ENCODE results near the gene NFKBIA.
"Not testable (repeated sequence)": the region's sequence is repeated elsewhere in the genome, so short reads cannot be mapped to it uniquely, and the experiment has no call there.

The NFKBIA gene

DNA sequence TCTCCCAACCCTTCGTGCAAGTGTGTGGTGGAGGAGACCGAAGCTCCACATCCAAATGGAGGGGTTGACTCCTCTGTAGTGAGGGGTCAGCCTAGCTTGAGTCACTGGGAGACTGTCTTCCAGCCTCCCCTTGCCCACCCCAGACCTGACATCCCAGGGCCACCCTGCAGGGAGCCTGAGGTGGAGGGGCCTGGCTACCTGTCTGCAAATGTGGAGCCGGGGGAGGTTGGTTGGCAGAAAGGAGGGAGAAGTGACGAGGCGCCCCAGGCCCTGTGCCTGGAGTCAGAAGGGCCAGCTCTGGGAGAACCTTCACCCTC is 37.5 kb downstream of the NFKBIA start:
- Histone ChIP-seq H3K27ac (ENCODE audit: low read length) (no peak overlapping the region), H3K36me3 (ENCODE audit: control insufficient read depth, insufficient read depth, low read length) (no peaks in the 10 kb centered on the region), H3K4me3 (ENCODE audit: low read length) (no peak overlapping the region), H3K27me3 (ENCODE audit: control insufficient read depth, insufficient read depth, low read length) (no peaks in the 10 kb centered on the region), H3K9me3 (ENCODE audit: control insufficient read depth, insufficient read depth, low read length) (no peaks in the 10 kb centered on the region), H3K4me1 (ENCODE audit: control insufficient read depth, insufficient read depth, low read length) (peaks cover 5% of the 10 kb centered on the region; the same call in 1 of the 2 replicates)
- no CpG with 5 or more reads among the region's 5 CpGs for WGBS (ENCODE audit: insufficient coverage, insufficient read length)
- DNase-seq (ENCODE audit: low read depth, low spot score) = no peak

DNA sequence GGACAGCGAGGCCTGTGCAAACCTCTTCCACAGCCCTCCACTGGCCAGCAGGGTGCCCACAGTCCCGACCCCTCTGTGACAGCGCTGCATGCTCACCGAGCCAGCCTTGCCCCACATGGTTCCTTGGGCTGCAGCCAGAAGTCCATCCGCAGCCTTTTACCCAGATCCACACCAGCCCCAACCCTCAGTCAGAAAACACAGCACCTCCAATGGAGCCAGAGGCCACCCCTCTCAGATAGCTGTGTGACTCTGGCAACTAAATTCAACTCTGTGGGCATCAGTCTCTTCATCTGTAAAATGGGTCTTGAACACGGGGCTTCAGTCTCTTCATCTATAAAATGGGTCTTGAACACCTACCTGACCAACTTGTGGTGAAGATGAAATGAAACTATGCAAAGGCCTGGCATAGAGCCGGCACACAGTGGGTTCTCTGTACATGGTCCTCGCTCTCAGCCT is 38.0 kb downstream of the NFKBIA start:
- DNase-seq (ENCODE audit: low read depth, low spot score) = no peak
- Histone ChIP-seq H3K27me3 (ENCODE audit: control insufficient read depth, insufficient read depth, low read length) (no peaks in the 10 kb centered on the region), H3K27ac (ENCODE audit: low read length) (no peak overlapping the region), H3K36me3 (ENCODE audit: control insufficient read depth, insufficient read depth, low read length) (no peaks in the 10 kb centered on the region), H3K4me3 (ENCODE audit: low read length) (no peak overlapping the region), H3K9me3 (ENCODE audit: control insufficient read depth, insufficient read depth, low read length) (no peaks in the 10 kb centered on the region), H3K4me1 (ENCODE audit: control insufficient read depth, insufficient read depth, low read length) (peaks cover 5% of the 10 kb centered on the region; the same call in 1 of the 2 replicates)
- WGBS (ENCODE audit: insufficient coverage, insufficient read length) = no CpG with 5 or more reads among the region's 8 CpGs

DNA sequence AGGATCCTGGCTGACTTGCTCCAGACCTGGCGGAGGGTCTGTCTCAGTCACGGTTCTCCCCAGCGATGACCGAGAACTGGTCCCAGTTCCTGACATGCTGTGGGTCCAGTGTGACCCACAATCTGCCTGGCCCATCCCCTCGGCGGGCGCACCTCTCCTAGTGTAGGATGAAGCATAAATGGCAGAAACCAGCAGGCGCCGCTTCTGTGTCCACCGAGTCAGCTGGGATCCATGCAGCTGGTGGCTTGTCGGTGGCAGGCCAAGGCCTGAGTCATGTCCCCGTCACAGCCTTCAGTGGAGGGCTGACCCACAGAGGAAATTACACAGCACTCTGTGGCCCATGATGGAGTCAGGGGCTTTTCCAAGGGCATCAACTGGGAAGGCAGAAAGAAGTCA is 38.5 kb downstream of the NFKBIA start:
- no peak for DNase-seq (ENCODE audit: low read depth, low spot score)
- peaks cover 5% of the 10 kb centered on the region; the same call in 1 of the 2 replicates for H3K4me1 ChIP-seq (ENCODE audit: control insufficient read depth, insufficient read depth, low read length)
- H3K4me3 ChIP-seq (ENCODE audit: low read length) = no peak overlapping the region
- H3K27ac ChIP-seq (ENCODE audit: low read length) = no peak overlapping the region
- H3K27me3 ChIP-seq (ENCODE audit: control insufficient read depth, insufficient read depth, low read length) = no peaks in the 10 kb centered on the region
- WGBS (ENCODE audit: insufficient coverage, insufficient read length) = no CpG with 5 or more reads among the region's 12 CpGs
- H3K9me3 ChIP-seq (ENCODE audit: control insufficient read depth, insufficient read depth, low read length) = no peaks in the 10 kb centered on the region
- H3K36me3 ChIP-seq (ENCODE audit: control insufficient read depth, insufficient read depth, low read length) = no peaks in the 10 kb centered on the region

DNA sequence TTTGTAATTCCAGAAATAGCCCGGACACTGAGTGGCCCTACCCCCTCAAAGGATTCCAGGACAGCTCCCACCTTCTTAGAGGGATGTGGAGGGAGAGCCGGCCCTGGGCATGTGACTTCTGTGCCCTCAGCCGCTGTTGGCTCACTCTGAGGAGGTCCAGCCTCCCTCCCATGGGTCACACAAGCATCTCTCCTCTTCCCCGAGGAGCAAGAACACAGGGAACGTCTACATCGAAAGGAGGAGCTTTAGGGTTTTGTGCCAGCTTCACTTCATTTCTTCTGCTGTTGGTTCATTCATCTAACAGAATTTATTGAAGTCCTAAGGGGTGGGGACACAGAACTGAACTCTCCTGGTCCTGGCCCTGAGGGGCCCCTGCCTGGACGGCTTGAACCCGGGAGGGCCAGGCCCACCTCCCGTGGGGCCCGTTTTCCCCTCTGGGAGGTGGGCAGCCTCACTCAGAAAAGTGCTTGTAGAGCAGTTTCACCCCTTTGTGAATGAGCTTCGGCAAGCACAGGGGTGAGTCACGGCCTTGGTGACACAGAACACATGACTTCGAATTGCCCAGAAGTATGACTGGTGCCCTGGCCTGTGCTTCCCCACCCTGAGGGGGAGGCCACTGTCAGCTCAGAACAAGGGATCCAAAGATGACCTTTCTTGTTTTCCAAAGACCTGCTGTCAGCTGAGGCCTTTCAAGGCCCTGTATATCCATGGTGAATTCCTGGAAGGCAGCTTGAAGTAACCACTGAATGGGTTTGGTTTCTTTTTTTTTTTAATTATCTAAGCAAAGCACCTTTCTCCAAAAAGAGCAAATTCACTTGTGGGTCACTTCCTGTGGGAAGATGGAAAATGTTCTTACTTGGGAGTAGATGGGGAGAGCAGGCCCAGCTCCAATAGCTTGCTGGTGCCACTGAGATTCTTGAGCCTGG is 39.2 kb downstream of the NFKBIA start:
- Histone ChIP-seq H3K4me3 (ENCODE audit: low read length) (no peak overlapping the region), H3K4me1 (ENCODE audit: control insufficient read depth, insufficient read depth, low read length) (peaks cover 5% of the 10 kb centered on the region; the same call in 1 of the 2 replicates), H3K36me3 (ENCODE audit: control insufficient read depth, insufficient read depth, low read length) (no peaks in the 10 kb centered on the region), H3K27ac (ENCODE audit: low read length) (no peak overlapping the region), H3K27me3 (ENCODE audit: control insufficient read depth, insufficient read depth, low read length) (no peaks in the 10 kb centered on the region), H3K9me3 (ENCODE audit: control insufficient read depth, insufficient read depth, low read length) (no peaks in the 10 kb centered on the region)
- DNase-seq (ENCODE audit: low read depth, low spot score) = no peak
- no CpG with 5 or more reads among the region's 13 CpGs for WGBS (ENCODE audit: insufficient coverage, insufficient read length)

DNA sequence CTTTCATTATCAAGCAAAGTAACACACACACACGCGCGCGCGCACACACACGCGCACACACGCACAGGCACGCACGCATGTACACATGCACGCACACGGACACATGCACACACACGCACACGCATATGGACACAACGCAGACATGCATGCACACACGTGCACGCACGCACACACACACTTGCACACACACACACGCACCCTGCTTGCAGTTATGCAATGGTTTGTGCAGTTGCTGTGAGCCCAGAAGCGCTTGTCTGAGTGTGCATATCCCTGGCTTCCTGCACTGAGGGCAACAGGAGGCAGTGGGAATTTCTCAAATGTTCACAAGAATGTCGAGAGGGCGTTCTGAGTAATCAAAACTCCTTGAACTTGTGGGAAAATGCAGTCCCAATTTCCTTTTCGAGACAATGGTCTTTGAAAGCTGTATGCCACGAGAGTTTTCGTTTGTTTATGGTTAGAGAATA is 41.6 kb downstream of the NFKBIA start:
- H3K27ac ChIP-seq (ENCODE audit: low read length) = no peak overlapping the region
- H3K9me3 ChIP-seq (ENCODE audit: control insufficient read depth, insufficient read depth, low read length) = no peaks in the 10 kb centered on the region
- no peaks in the 10 kb centered on the region for H3K36me3 ChIP-seq (ENCODE audit: control insufficient read depth, insufficient read depth, low read length)
- no peak overlapping the region for H3K4me3 ChIP-seq (ENCODE audit: low read length)
- no CpG with 5 or more reads among the region's 25 CpGs for WGBS (ENCODE audit: insufficient coverage, insufficient read length)
- no peak for DNase-seq (ENCODE audit: low read depth, low spot score)
- H3K27me3 ChIP-seq (ENCODE audit: control insufficient read depth, insufficient read depth, low read length) = no peaks in the 10 kb centered on the region
- H3K4me1 ChIP-seq (ENCODE audit: control insufficient read depth, insufficient read depth, low read length) = peaks cover 5% of the 10 kb centered on the region; the same call in 1 of the 2 replicates

DNA sequence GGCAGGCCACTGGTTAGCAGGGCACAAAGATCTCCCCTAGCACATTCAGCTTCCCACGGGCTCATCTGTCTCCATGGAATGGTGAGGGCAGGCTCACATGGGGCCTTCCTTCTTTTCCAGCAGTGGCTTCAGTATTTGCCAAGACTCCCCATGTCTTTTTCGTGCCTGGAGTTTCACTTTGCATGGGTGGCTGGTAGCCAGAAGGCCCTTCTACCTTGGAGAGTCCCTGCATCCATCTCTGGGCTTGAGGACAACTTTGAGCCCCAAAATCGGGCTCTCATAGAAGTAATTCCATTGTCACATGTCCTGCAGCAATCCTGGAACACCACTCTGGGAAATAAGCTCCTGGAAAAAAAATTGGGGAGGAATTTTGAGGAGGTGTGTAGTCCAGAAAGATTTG is 42.1 kb downstream of the NFKBIA start:
- Histone ChIP-seq H3K4me1 (ENCODE audit: control insufficient read depth, insufficient read depth, low read length) (peaks cover 3% of the 10 kb centered on the region; the same call in 1 of the 2 replicates), H3K9me3 (ENCODE audit: control insufficient read depth, insufficient read depth, low read length) (no peaks in the 10 kb centered on the region), H3K27me3 (ENCODE audit: control insufficient read depth, insufficient read depth, low read length) (no peaks in the 10 kb centered on the region), H3K36me3 (ENCODE audit: control insufficient read depth, insufficient read depth, low read length) (no peaks in the 10 kb centered on the region), H3K27ac (ENCODE audit: low read length) (no peak overlapping the region), H3K4me3 (ENCODE audit: low read length) (no peak overlapping the region)
- DNase-seq (ENCODE audit: low read depth, low spot score) = no peak
- WGBS (ENCODE audit: insufficient coverage, insufficient read length) = no CpG with 5 or more reads among the region's 3 CpGs

DNA sequence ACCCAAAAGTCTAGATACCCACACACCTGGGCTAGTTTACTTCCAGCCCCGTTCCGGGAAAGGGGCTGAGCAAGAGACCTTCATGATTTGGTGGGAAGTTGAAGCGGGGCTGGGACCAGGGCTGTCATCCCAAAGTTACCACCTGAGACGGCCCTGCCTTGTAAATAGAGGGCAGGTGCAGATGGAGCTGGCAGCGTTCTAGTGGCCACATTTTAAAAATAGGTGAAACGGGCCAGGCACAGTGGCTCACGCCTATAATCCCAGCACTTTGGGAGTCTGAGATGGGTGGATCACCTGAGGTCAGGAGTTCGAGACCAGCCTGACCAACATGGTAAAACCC is 43.4 kb downstream of the NFKBIA start:
- no peak overlapping the region for H3K27ac ChIP-seq (ENCODE audit: low read length)
- H3K4me1 ChIP-seq (ENCODE audit: control insufficient read depth, insufficient read depth, low read length) = no peaks in the 10 kb centered on the region
- DNase-seq (ENCODE audit: low read depth, low spot score) = no peak
- H3K4me3 ChIP-seq (ENCODE audit: low read length) = no peak overlapping the region
- H3K27me3 ChIP-seq (ENCODE audit: control insufficient read depth, insufficient read depth, low read length) = no peaks in the 10 kb centered on the region
- no peaks in the 10 kb centered on the region for H3K36me3 ChIP-seq (ENCODE audit: control insufficient read depth, insufficient read depth, low read length)
- H3K9me3 ChIP-seq (ENCODE audit: control insufficient read depth, insufficient read depth, low read length) = no peaks in the 10 kb centered on the region
- WGBS (ENCODE audit: insufficient coverage, insufficient read length) = no CpG with 5 or more reads among the region's 8 CpGs

DNA sequence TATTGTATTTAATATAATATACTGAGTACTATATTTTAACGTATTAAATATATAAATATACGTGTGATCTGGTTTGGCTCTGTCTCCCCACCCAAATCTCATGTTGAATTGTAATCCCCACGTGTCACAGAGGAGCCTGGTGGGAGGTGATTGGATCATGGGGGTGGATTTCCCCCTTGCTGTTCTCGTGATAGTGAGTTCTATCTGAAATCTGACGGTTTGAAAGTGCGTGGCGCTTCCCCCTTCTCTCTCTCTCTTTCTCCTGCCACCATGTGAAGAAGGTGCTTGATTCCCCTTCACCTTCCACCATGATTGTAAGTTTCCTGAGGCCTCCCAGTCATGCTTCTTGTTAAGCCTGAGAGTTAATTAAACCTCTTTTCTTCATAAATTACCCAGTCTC is 44.9 kb downstream of the NFKBIA start:
- H3K36me3 ChIP-seq (ENCODE audit: control insufficient read depth, insufficient read depth, low read length); H3K4me3 ChIP-seq (ENCODE audit: low read length); H3K4me1 ChIP-seq (ENCODE audit: control insufficient read depth, insufficient read depth, low read length); H3K9me3 ChIP-seq (ENCODE audit: control insufficient read depth, insufficient read depth, low read length); H3K27me3 ChIP-seq (ENCODE audit: control insufficient read depth, insufficient read depth, low read length); H3K27ac ChIP-seq (ENCODE audit: low read length); DNase-seq (ENCODE audit: low read depth, low spot score): not testable (repeated sequence)
- WGBS (ENCODE audit: insufficient coverage, insufficient read length) = no CpG with 5 or more reads among the region's 7 CpGs

DNA sequence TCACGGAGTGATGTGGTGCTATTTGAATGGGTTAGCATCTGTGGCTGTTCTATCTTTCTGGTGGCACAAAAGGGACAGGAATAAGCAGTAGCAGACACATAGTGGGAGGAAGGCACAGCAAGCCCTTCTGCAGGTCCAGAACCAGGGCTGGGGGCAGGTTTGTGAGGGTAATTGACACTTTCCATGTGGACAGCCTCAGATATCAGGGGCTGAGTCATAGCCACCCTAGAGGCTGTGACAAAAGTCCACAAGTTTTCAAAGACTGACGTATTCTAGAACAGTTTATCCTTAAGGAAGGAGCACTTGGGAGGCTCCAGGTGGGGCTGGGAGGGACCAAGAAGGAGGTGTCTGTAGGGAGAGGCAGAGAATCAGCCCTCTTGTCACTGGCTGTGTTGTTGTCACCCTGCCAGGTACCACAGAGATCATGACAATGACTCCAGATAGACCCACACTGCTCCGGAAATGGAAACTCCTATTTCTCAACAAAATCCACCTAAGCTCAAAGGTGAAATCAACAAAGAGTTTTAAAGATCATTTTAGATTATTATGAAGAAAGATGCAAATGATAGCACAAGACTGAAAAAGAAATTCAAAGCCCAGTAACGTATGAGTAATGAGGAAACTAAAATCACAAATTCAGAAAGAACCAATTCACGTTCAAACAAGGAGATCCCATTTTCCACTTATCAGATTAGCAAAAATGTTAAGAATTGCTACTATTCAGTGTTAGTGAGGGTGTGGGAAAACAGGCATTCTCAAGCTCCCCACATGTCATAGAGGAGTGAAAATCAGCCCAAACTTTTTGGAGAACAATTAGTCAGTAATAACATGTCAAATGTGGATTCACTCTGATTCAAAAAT is 48.3 kb downstream of the NFKBIA start:
- H3K27me3 ChIP-seq (ENCODE audit: control insufficient read depth, insufficient read depth, low read length) = no peaks in the 10 kb centered on the region
- H3K36me3 ChIP-seq (ENCODE audit: control insufficient read depth, insufficient read depth, low read length) = no peaks in the 10 kb centered on the region
- WGBS (ENCODE audit: insufficient coverage, insufficient read length) = no CpG with 5 or more reads among the region's 5 CpGs
- H3K4me3 ChIP-seq (ENCODE audit: low read length) = no peak overlapping the region
- no peak overlapping the region for H3K27ac ChIP-seq (ENCODE audit: low read length)
- peaks cover 3% of the 10 kb centered on the region for H3K4me1 ChIP-seq (ENCODE audit: control insufficient read depth, insufficient read depth, low read length)
- no peak for DNase-seq (ENCODE audit: low read depth, low spot score)
- H3K9me3 ChIP-seq (ENCODE audit: control insufficient read depth, insufficient read depth, low read length) = no peaks in the 10 kb centered on the region

DNA sequence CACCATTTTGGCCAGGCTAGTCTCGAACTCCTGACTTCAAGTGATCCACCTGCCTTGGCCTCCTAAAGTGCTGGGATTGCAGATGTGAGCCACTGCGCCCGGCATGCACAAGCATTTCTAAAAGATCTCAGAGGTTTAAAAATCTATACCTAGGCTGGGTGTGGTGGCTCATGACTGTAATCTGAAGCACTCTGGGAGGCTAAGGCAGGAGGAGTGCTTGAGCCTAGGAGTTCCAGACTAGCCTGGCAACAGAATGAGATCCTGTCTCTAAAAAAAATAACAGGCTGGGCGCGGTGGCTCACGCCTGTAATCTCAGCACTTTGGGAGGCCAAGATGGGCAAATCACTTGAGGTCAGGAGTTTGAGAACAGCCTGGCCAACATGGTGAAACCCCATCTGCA is 49.3 kb downstream of the NFKBIA start:
- not testable (repeated sequence) for DNase-seq (ENCODE audit: low read depth, low spot score); H3K27me3 ChIP-seq (ENCODE audit: control insufficient read depth, insufficient read depth, low read length); H3K27ac ChIP-seq (ENCODE audit: low read length); H3K4me1 ChIP-seq (ENCODE audit: control insufficient read depth, insufficient read depth, low read length); H3K4me3 ChIP-seq (ENCODE audit: low read length); H3K36me3 ChIP-seq (ENCODE audit: control insufficient read depth, insufficient read depth, low read length); H3K9me3 ChIP-seq (ENCODE audit: control insufficient read depth, insufficient read depth, low read length)
- no CpG with 5 or more reads among the region's 6 CpGs for WGBS (ENCODE audit: insufficient coverage, insufficient read length)
